ENCODE data around the gene IRF2. TPM values are rescaled to one million over a fixed set of nuclear protein-coding genes. Genes with fewer than 3 reads are reported as not detected.

Gene IRF2
- polyA plus RNA-seq, 2 of the 4 experiments (the other 2 are of a cell fraction): 11.0 to 23.5 TPM

GRCh38 chr4:184463158-184463557 is 11.2 kb downstream of the IRF2 start (continued):
- TF ChIP-seq ZNF302 (CRISPR knock-in tag; IDR thresholded peaks at IDR 0.05) (no peak), CHD2 (IDR thresholded peaks at IDR 0.05; ENCODE audit: low read length, partially characterized antibody) (no peak), MAX (IDR thresholded peaks at IDR 0.05) (no peak), KDM5A (IDR thresholded peaks at IDR 0.05) (no peak), HMGXB4 (CRISPR knock-in tag; IDR thresholded peaks at IDR 0.05; ENCODE audit: borderline replicate concordance) (no peak), CHD4 (IDR thresholded peaks at IDR 0.05; ENCODE audit: borderline replicate concordance) (no peak), ZSCAN20 (CRISPR knock-in tag; IDR thresholded peaks at IDR 0.05) (no peak), HES2 (IDR thresholded peaks at IDR 0.05) (no peak), MAZ (IDR thresholded peaks at IDR 0.05; ENCODE audit: borderline replicate concordance, low read depth, low read length) (no peak), PHF8 (IDR thresholded peaks at IDR 0.05; ENCODE audit: borderline replicate concordance, low read depth) (no peak), RCOR1 (IDR thresholded peaks at IDR 0.05; ENCODE audit: low read depth, low read length) (no peak), TFCP2L1 (CRISPR knock-in tag; IDR thresholded peaks at IDR 0.05) (no peak)

GRCh38 chr4:184462724-184463123 is 11.6 kb downstream of the IRF2 start:
- CTCF ChIA-PET: no interaction called here
- no peak for DNase-seq (ENCODE audit: low read depth in 1 of 2, low spot score in 1 of 2)

More at GRCh38 chr4:184462724-184463123, 11.6 kb downstream of the IRF2 start:
- ATAC-seq (no peak), FAIRE-seq (no peak)
- Histone ChIP-seq H3K4me2 (no peak overlapping the region), H3K9me3 (no peaks in the 10 kb centered on the region), H3K4me1 (no peaks in the 10 kb centered on the region), H3K27ac (no peak overlapping the region), H3K4me3 (no peak overlapping the region)
- WGBS (ENCODE audit: missing lambda C conversion rate): 34% methylated on average over 2 of the region's 2 CpGs
- POLR2A ChIA-PET: no interaction called here
- TF ChIP-seq PBX3 (IDR thresholded peaks at IDR 0.05): no peak
- TF ChIP-seq NR3C1 (IDR thresholded peaks at IDR 0.05): no peak
- no peak for TF ChIP-seq BCL3 (IDR thresholded peaks at IDR 0.05)
- TF ChIP-seq CBX2 (IDR thresholded peaks at IDR 0.05; ENCODE audit: borderline replicate concordance, low read depth): no peak
- no peak for TF ChIP-seq NFE2L2 (conservative IDR thresholded peaks at IDR 0.05; ENCODE audit: low read length)
- TF ChIP-seq POLR2AphosphoS2 (conservative IDR thresholded peaks at IDR 0.05; ENCODE audit: low read length): no peak
- TF ChIP-seq HOXA7 (CRISPR knock-in tag; IDR thresholded peaks at IDR 0.05): no peak
- no peak for TF ChIP-seq EHMT2 (IDR thresholded peaks at IDR 0.05; ENCODE audit: low read depth)
